Left ventricle myocardium superior (tissue), 1 donor: ENCODE data around the gene OLFM3. TPM values are rescaled to one million over a fixed set of nuclear protein-coding genes. Genes with fewer than 3 reads are reported as not detected.

Experiments used
- ATAC-seq: fragments of 200-7000 bp; cut with Tn5 transposase; one replicate; pipeline ENCODE4 v1.9.1; 2020; ENCODE audit warnings: mild to moderate bottlenecking, moderate library complexity
- DNase-seq: peaks from one replicate; pipeline ENCODE4 v3.0.0-alpha.2; 2020
- intact Hi-C: fragments of 100-400 bp; cut with micrococcal nuclease; formaldehyde crosslinking; loops from one replicate; pipeline ENCODE4 v1.11.0; 2022
- total RNA-seq: library from RNA; stranded (reverse); fragmentation: NEBNext Ultra II Directional; extraction: Animal tissue kit (Norgen Biotek cat#: 25700); gene quantifications from one replicate; pipeline ENCODE4 v1.2.1, GENCODE V29; 2021
- donor health status: DM: no; HTN: yes; CAD: no; lungs with severe emphysema.

OLFM3 gene
- total RNA-seq, 1 donor from 2014 or later, result not detected

DNA sequence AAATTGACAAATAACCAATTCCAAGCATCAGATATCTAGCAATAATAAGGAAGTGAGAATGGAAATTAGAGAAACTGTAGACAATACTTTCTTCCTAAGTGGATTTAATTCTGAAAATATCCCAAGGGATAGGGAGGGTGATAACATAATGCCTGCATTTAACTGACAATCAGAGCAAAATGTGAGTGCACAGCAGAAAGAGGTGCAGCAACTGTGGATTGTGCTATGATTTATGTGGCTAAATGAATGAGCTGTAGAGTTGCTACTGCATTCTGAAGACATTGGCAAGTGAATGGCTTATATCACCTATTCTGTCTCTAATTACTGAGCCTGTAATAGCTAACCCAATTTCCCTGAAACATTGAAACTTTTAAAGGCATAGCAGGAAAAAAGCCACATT lies 39.0 kb downstream of the OLFM3 start:
- intact Hi-C loops, result no loop called here
- ATAC-seq, result no peak

DNA sequence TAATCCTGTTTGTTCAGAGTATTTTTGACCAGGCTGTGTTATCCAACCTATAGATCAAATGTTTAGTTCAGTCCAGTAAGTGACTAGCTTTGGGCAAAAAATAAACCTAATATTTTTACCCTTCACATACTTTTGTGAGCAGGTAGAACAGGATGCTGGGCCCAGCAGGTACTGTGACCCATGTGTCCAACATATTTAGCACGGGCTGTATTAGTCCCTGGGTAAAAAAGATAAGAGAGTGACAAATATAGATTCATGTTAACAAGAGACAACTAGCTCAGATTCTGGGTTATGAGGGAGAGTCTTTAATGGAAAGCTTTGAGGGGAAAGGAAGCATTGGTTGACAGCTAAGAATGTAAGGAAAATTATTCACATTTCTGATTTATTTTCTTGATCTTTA lies 43.1 kb downstream of the OLFM3 start:
- intact Hi-C loops, result no loop called here
- ATAC-seq (peak; percentile 91), DNase-seq (no peak)

More for the DNA sequence above, 39.0 kb downstream of the OLFM3 start:
- no peak for DNase-seq

DNA sequence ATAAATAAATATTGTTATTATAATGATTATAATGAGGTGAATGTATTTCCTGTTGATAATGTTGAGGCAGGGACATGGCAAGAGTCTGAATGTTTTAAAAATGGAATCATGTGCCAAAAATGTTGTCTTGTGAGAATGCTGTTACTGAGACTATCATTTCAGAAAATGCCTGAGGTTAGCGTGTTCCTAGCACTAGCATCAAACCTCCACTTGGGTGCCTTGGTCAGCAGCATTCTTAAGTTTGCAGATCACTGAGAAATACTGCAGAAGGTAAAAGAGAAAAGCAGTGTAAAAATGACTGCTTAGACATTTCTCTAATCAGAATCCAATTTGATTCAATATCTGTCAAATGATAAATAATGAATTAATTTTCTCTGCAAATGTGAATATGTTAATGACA lies 50.8 kb downstream of the OLFM3 start:
- intact Hi-C loops, result no loop called here
- DNase-seq (no peak), ATAC-seq (no peak)

DNA sequence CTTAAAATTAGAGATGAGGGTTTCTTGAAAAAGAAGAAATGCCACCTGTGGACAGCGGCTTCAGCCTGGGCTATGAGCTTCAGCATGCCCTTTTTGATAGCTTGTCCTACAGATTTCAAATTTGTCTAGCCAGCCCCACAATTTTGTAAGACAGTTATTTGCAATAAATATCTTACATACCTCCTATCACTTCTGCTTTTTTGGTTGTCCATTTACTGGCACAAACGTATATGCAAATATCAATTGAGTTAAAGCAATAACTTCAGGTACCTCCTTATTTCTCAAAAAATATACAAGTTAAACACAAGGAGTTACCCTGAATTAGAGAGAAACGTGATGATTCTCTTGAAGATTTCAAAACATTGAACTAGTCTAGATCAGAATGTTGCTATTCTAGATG lies 53.5 kb downstream of the OLFM3 start:
- intact Hi-C loops, result no loop called here
- ATAC-seq, result no peak

DNA sequence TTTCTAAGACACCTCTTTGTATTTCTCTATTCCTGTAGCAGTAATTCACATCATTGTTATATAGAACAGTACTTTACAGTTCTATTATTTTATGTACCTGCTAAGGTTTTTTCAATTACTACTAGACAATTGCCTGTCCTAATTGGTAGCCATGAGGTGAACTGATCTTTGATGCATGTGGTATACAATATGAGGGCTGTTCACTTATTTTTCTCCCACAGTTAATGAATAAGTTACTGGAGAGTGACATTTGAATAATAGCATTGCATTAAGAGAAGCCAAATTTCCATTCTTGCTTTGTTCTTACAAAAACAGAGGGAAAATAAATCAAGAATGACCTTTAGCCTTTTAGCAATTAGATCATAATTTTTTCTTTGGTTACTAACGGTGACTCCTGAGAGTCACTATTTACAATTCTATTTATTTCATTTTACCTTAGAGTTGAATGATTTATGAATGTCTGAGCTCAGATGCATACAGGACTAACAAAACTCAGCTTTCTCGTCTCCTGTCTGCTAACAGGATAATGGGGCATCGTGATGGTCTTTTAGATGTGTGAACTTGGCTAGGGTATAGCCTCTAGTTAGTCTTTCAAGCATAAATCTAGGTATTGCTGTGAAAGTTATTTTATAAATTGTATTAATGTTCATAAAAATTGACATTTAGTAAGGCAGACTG lies 54.1 kb downstream of the OLFM3 start:
- intact Hi-C loops, result no loop called here
- no peak for DNase-seq
- no peak for ATAC-seq

More for the DNA sequence above, 53.5 kb downstream of the OLFM3 start:
- no peak for DNase-seq

DNA sequence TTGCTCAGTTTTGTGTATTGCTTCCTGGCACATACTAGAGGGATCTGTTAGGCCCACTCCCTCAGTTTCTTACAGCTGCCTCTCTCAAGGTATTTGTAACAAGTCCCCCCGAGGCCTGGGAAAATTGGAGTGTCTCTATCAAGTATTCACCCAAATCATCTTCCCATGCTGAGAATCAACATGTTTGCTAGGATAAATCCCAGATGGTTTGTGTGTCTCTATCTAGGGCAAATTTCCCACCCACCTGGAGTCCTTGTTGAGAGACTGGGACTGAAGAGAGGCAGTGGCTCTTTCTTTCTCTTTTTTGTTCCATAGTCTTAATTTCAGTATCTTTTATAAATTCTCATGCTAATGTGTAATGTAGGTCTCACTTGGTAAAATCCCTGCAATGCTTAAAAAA lies 58.0 kb downstream of the OLFM3 start:
- intact Hi-C loops, result no loop called here
- ATAC-seq, result no peak

DNA sequence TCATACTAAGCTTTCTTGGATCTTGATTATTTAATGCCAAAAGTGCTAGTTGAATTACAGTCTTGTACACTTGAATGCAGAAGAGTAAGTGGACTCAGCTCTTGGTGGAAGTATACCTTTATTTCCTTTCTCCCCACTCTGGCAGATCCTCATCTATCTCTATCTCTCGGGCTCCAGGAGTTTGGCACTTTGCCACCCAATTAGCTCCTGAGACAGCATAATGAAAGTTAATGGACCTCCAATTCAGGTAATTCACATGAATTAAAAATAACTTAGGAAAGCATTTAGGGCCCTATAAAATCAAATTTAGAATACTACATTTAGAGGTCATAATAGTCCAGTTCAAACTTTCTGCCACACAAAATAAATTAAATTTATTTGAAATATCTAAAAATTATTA lies 67.4 kb downstream of the OLFM3 start:
- DNase-seq (no peak), ATAC-seq (no peak)
- intact Hi-C loops, result no loop called here

More for the DNA sequence above, 58.0 kb downstream of the OLFM3 start:
- no peak for DNase-seq

DNA sequence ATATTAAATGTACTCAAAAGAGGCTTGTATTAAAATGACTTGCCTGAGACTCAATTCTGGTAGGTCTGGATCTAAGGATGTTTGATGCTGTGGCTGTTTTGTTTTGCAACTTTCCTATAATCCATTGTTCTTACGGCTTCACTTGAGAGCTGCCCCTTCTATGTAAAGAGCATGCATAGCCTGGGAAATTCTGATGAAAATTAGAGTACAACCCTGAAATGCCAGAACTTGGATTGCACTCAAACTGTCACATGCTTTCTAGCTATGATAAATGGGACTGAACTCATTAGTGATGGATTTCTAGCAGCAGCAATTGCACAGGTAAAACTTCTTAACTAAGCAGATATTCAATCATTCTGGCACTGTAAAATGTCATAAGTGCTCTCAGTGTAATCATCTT lies 67.9 kb downstream of the OLFM3 start:
- no peak for ATAC-seq
- DNase-seq, result no peak
- intact Hi-C loops, result no loop called here

DNA sequence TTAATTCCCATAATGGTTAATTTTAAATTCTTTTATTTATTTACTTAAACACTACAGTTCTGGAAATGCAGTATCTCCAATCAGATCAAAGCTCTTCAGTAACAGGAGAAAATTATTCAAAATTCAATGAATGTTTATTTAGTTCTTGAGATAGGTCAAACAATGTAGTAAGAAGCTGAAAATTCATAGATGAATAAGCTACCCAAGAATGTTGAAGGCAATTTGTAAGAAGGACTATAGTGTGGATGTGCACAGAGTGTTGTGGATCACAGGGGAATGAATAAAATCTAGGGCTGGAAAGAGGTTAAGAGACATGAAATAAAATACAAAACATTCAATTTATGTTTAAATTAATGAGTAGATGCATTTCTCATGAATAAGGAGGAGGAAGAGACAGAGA lies 72.0 kb downstream of the OLFM3 start:
- no peak for DNase-seq
- intact Hi-C loops, result no loop called here
- no peak for ATAC-seq

DNA sequence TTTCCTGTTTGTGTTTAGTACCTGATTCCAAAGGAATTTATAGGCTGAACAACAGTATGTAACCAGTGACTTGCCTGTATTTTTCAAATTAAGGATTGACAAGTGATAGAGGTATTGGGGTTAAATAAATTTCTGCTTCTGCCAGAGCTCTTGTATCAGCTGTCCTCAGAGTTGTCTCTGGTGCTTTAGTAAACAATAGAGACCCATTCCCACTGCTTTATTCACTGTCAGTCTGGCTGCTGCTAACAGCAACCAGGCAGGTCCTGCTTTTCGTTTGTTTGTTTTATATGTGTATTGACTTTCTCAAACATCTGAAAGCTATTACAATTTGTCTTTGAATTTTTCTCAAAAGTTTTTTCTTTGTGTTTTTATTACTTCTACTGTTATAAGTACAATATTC lies 76.1 kb downstream of the OLFM3 start:
- DNase-seq (no peak), ATAC-seq (no peak)
- intact Hi-C loops, result no loop called here

DNA sequence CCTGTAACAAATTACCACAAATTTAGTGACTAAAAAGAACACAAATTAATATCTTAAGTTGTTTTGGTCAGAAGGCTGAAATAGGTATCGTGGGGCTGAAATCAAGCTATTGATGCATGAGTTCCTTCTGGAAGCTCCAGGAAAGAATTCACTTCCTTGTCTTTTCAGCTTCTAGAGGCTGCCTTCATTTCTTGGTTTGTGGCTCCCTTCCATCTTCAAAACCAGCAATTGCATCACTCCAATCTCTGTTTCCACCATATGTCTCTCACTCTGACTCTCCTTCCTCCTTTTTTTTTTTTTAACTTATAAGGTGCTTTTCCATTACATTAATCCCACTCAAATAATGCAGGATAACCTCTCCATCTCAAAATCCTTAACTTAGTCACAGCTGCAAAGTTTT lies 78.4 kb downstream of the OLFM3 start:
- DNase-seq, result no peak
- no peak for ATAC-seq
- intact Hi-C loops, result no loop called here

DNA sequence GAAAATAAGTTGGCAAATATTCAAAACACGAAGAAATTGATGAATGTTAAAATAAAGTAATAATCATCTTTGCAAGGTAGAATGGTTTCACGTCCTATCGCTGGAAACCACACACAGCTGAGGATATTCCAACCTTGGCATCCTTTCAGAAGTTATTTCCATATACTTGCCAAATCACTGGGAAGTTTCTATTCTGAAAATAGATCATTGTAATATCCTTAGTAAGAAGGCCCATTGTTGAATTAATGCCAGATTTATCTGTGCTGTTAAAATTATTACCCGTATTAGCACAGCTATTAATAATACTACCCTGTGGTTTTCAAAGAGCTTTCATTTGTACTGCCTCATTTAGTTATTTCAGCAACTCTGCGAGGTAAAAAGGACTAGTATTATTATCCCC lies 81.1 kb downstream of the OLFM3 start:
- peak; percentile 84 for ATAC-seq
- DNase-seq, result no peak
- intact Hi-C loops, result no loop called here

DNA sequence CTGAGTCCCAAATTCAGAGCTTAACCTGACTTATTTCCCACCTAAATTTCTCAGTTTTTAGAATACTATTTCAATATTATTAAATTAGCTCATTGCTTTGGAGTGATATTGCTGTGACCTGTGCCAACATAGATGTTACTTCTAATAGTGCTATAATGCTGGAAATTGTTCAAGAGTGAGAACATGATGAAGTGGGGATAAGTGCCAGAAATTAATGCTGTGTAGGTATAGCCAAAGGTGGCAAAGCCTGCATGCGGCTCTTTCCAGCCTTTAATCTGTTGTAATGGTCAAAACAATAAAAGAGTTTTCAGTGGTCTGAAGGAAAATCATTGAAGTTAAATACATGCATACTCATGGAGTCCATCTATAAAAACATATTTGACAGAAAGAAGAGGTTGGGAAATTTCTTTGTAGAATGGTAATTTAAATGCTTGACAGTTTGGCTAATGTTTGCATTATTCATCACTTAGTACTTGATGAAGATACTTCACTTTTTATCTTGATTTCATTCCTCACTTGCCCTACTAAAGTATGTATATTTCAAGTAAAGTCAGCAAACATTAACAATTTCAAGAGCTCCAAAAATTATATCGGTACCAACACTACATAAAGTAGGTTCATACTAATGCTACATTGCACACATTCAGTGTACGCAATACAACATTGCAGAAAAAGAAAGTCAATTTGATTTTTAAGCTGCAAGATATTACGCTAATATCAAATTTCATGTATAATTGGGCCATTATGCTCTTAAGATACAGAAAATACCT lies 82.1 kb downstream of the OLFM3 start:
- DNase-seq (no peak), ATAC-seq (no peak)
- intact Hi-C loops, result no loop called here

DNA sequence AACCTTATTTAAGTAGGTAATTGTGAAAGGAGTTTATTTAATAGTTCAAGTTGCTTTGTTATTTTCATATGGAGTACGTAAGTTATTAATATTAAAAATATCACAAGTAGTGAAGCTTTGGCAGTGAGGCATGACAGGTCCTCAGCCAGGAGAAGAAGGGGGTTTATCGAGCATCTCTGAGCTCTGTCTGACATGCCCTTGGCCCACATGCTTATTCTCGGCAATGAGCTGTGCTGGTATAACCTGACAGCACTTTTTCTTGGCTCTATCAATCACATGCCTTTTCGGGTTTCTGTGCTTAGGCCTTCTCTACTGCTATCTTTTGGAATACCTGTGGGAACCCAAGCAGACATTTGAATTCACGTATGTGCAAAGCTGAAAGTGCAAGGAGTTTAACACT lies 84.8 kb downstream of the OLFM3 start:
- intact Hi-C loops, result no loop called here
- DNase-seq, result no peak
- ATAC-seq, result peak; percentile 87

DNA sequence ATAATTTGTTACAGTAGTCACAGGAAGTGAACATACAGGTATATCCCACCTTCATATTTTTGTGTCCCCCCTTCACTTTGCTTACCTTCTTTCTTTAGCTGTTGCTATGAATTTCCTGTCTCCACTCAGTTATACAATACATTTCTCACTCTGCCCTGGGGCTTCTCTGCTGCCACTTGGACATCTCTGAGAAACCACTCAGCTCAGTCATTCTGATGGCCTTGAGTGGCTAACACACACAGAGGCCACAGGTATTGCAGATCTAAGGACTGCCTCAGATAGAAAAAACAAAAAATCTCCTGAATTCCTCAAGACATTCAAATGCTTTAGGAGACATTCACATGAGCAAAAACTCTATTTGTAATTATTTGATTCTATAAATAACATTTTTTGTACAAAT lies 87.7 kb downstream of the OLFM3 start:
- DNase-seq (no peak), ATAC-seq (no peak)
- intact Hi-C loops, result no loop called here

DNA sequence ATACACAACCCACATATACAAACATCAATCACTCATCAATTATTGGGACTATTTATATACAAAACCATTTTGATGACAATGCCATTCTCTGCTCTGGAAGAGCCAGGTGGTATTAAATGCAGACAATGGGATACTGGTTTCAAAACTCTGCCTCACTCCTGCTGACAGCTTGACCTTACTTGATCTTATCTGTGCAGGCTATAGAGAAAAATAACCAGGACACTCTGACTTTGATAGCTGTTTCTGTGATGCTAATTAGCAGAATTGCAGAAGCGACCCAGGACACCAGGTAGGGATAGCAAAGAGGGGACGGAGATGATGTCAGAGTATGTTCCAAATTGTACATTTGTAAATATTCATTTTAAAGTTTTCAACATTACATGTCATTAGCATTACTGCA lies 89.5 kb downstream of the OLFM3 start:
- ATAC-seq (no peak), DNase-seq (no peak)
- intact Hi-C loops, result no loop called here

DNA sequence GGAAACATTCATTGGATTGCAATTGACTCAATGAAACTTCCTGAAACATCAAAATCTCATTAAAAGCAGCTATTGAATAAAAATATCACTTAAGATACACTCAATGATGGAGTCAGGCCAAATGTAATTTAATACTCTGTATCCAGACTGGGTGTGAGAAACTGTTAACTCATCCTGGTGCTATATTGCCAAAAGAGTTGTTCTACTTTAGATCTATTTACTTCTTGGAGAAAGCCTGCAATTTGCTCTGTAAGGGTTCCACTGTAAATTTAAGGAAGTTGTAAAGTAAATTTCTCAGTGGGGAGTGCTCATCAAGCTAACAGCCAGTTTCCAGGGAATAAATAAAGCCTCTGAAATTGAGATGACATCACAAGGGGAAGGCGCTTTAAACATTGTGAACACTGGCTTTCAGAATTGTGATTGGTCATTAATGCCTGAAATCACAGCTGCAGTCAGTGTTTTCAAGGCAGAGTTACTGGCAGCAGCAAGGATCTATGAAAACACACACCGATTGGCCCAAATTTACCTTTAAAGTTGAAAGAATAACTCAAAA lies 91.4 kb downstream of the OLFM3 start:
- ATAC-seq (no peak), DNase-seq (no peak)
- intact Hi-C loops, result no loop called here

DNA sequence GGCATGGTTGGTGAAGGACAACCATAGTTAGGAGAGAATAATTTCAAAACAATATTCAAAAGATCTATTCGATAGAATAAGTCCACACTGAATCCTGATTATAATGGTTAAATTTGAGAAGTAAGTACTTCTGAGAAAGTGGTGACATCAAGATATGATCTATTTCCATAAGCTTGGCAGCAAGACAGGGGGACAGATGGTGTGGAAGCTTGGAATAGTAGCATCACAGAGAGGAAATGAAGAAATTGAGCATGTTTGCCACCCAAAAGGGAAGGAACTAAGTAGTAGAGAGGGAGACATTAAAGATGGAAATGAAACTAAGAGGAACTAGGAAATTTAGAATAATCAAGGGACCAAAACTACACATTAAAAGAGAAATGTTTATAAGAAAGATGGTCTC lies 94.5 kb downstream of the OLFM3 start:
- ATAC-seq (no peak), DNase-seq (no peak)
- intact Hi-C loops, result no loop called here

DNA sequence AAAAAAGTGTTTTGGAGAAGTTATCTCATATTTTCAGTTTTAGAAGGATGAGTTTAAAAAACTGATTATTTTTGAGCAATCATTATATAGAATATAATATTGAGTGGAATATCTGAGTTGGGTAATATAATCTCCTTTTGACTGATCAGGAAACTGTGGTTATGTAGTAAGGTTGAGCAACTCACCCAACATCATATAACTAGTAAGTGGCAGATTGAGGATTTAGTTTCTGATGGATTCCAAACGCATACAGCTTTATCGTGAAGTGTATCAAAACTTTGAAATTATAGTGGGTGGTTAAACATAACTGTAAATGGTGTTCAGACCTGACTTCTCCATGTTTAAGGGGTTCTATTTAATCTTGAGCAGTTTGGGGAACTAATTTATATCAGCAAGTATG lies 98.6 kb downstream of the OLFM3 start:
- intact Hi-C loops, result no loop called here
- ATAC-seq (no peak), DNase-seq (no peak)

DNA sequence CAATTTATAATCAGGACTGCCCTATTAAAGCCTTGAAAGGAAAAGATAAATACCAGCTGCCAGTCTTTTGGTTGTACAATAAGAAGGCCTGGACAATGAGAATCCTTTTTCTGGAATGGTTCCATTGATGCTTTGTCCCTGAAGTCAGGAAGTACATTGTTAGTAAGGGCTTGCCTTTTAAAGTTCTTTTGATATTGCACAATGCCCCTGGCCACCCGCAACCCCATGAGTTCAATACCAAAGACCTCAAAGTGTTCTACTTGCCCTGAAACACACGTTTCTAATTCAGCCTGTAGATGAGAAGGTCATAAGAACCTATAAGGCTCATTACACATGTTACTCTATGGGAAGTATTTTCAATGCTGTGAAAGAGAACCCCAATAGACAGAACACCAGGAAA lies 112.1 kb downstream of the OLFM3 start:
- ATAC-seq (no peak), DNase-seq (no peak)
- intact Hi-C loops, result no loop called here

DNA sequence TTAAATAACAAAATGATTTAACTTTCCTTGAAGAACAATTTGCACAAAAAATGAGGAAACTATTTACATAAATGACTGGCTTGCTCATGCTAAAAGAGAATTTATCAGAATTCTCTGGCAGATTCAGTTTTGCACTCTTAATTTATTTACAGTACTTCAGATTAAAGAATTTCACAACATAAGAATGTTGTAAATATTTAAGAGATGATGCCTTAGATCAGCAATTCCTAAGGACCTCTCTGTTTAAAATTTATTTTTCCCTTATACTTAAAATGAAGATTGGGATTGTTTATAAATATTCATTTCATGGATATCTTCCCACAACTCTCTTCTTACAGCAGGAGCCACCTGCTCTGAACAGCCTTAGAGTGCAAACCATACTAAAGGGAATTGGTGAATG lies 120.8 kb downstream of the OLFM3 start:
- ATAC-seq (no peak), DNase-seq (no peak)
- intact Hi-C loops, result no loop called here
